Neuronal stem cell (in vitro differentiated cells): ENCODE results near the gene NOL4L.

Experiments used
- DNase-seq: peaks from one replicate; pipeline ENCODE4 v3.0.0-alpha.2; 2013; ENCODE audit warnings: low spot score
- H2AFZ ChIP-seq: one replicate; pipeline ENCODE4 v1.6.1; 2013; ENCODE audit warnings: mild to moderate bottlenecking, low read length, inconsistent platforms
- H2AK5ac ChIP-seq: 2 replicates; pipeline ENCODE4 v1.6.1; 2013; ENCODE audit warnings: low read depth, mild to moderate bottlenecking, inconsistent platforms, low read length, moderate library complexity, mixed read lengths
- H2BK120ac ChIP-seq: 2 replicates; pipeline ENCODE4 v1.6.1; 2013; ENCODE audit warnings: low read depth, mild to moderate bottlenecking, inconsistent platforms, low read length, moderate library complexity, mixed read lengths
- H2BK12ac ChIP-seq: one replicate; pipeline ENCODE4 v1.6.1; 2013; ENCODE audit warnings: low read length, inconsistent platforms
- H2BK15ac ChIP-seq: 2 replicates; pipeline ENCODE4 v1.6.1; 2013; ENCODE audit warnings: mild to moderate bottlenecking, low read length, inconsistent platforms, mixed read lengths
- H2BK5ac ChIP-seq: one replicate; pipeline ENCODE4 v1.6.1; 2013; ENCODE audit warnings: inconsistent platforms, mild to moderate bottlenecking, low read length, moderate library complexity
- H3K14ac ChIP-seq: one replicate; pipeline ENCODE4 v1.6.1; 2013; ENCODE audit warnings: low read length, inconsistent platforms
- H3K18ac ChIP-seq: 2 replicates; pipeline ENCODE4 v1.6.1; 2013; ENCODE audit warnings: low read length, inconsistent platforms
- H3K23ac ChIP-seq: 2 replicates; pipeline ENCODE4 v1.6.1; 2013; ENCODE audit warnings: low read depth, mild to moderate bottlenecking, mixed read lengths, low read length, inconsistent platforms; ENCODE audit not compliant: poor library complexity
- H3K27ac ChIP-seq: replicated peaks from 3 replicates; pipeline ENCODE4 v1.5.1; 2013; ENCODE audit warnings: low read length, inconsistent platforms
- H3K27me3 ChIP-seq, 3 experiments: 2 replicates each; pipeline ENCODE4 v1.6.1; 2013; ENCODE audit warnings: low read length in 3 of 3, mild to moderate bottlenecking in 2 of 3, inconsistent platforms in 1 of 3, low read depth in 1 of 3, mixed read lengths in 1 of 3, moderate library complexity in 1 of 3; ENCODE audit not compliant: control insufficient read depth in 3 of 3, insufficient read depth in 3 of 3
- H3K36me3 ChIP-seq, 2 donors: replicated peaks in 1 of 2; 2 replicates each; pipeline ENCODE4 v1.6.1; 2013; ENCODE audit warnings: low read length in 2 of 2; ENCODE audit not compliant: control insufficient read depth in 2 of 2, insufficient read depth in 2 of 2
- H3K4ac ChIP-seq: 2 replicates; pipeline ENCODE4 v1.6.1; 2013; ENCODE audit warnings: inconsistent platforms, mild to moderate bottlenecking, low read length, moderate library complexity
- H3K4me1 ChIP-seq, 2 donors: 1 replicate in 1 of 2; 2 replicates in 1 of 2; pipeline ENCODE4 v1.6.1; 2013; ENCODE audit warnings: low read length in 2 of 2, low read depth in 1 of 2; ENCODE audit not compliant: control insufficient read depth in 2 of 2, insufficient read depth in 1 of 2
- H3K4me2 ChIP-seq: one replicate; pipeline ENCODE4 v1.6.1; 2013; ENCODE audit warnings: mild to moderate bottlenecking, low read length, inconsistent platforms; ENCODE audit not compliant: insufficient read depth, poor library complexity, severe bottlenecking
- H3K4me3 ChIP-seq, 2 donors: 2 replicates each; pipeline ENCODE4 v1.5.1; 2013; ENCODE audit warnings: low read length in 2 of 2, mild to moderate bottlenecking in 2 of 2, inconsistent platforms in 1 of 2, moderate library complexity in 1 of 2
- H3K79me1 ChIP-seq: one replicate; pipeline ENCODE4 v1.6.1; 2013; ENCODE audit warnings: low read depth, mild to moderate bottlenecking, inconsistent platforms, low read length, moderate library complexity
- H3K9ac ChIP-seq: one replicate; pipeline ENCODE4 v1.6.1; 2013; ENCODE audit warnings: mild to moderate bottlenecking, low read depth, low read length, inconsistent platforms; ENCODE audit not compliant: poor library complexity
- H3K9me3 ChIP-seq, 2 donors: replicated peaks in 1 of 2; 2 replicates each; pipeline versions ENCODE3 to v1.6.1; 2013; ENCODE audit warnings: low read length in 2 of 2, mild to moderate bottlenecking in 2 of 2, inconsistent platforms in 1 of 2, low read depth in 1 of 2, mixed read lengths in 1 of 2, moderate library complexity in 1 of 2; ENCODE audit not compliant: control insufficient read depth in 2 of 2, insufficient read depth in 1 of 2
- H4K8ac ChIP-seq: one replicate; pipeline ENCODE4 v1.6.1; 2013; ENCODE audit warnings: low read depth, mild to moderate bottlenecking, inconsistent platforms, low read length, moderate library complexity
- H4K91ac ChIP-seq: one replicate; pipeline ENCODE4 v1.6.1; 2013; ENCODE audit warnings: low read length, low read depth, mild to moderate bottlenecking, inconsistent platforms; ENCODE audit not compliant: poor library complexity
- WGBS, 2 donors: extraction: QIAGEN DNeasy Blood & Tissue Kit; methylation state at CpG; one replicate each; pipeline ENCODE4 v1.1.7; 2013; ENCODE audit warnings: missing lambda C conversion rate in 2 of 2, mixed read lengths in 1 of 2; ENCODE audit not compliant: insufficient read length in 2 of 2, insufficient replicate concordance in 1 of 2; ENCODE audit errors: extremely low coverage in 2 of 2; 5-methylcytosine and 5-hydroxymethylcytosine counted together

The NOL4L gene

GRCh38 chr20:32512047-32512385 lies 73.1 kb downstream of the NOL4L start:
- Histone ChIP-seq H3K27ac (no peak overlapping the region), H3K4me3 (no peak overlapping the region), H2BK12ac (no peak overlapping the region), H2BK15ac (no peak overlapping the region), H4K91ac (no peak overlapping the region), H2AK5ac (no peak overlapping the region), H2BK120ac (no peak overlapping the region), H3K79me1 (no peaks in the 10 kb centered on the region), H3K9me3 (no peaks in the 10 kb centered on the region), H3K4me2 (no peak overlapping the region), H3K27me3 (no peaks in the 10 kb centered on the region), H3K9ac (no peak overlapping the region), H3K23ac (no peak overlapping the region), H3K18ac (no peak overlapping the region), H2BK5ac (no peak overlapping the region), H3K4me1 (peaks cover 18 to 30% of the 10 kb centered on the region in 2 donors), H3K36me3 (no peaks in the 10 kb centered on the region), H3K14ac (no peak overlapping the region), H3K4ac (no peak overlapping the region), H4K8ac (no peak overlapping the region), H2AFZ (no peak overlapping the region)
- WGBS, 2 donors, result no CpG with 5 or more reads among the region's 3 CpGs
- no peak for DNase-seq

GRCh38 chr20:32511358-32512046 lies 73.6 kb downstream of the NOL4L start:
- H3K27ac ChIP-seq, result peak overlapping the region; percentile 49
- no peak overlapping the region for H3K14ac ChIP-seq
- WGBS, 2 donors, result no CpG with 5 or more reads among the region's 12 CpGs
- no peaks in the 10 kb centered on the region for H3K36me3 ChIP-seq
- no peak overlapping the region for H3K4me3 ChIP-seq
- H3K4me2 ChIP-seq, result no peak overlapping the region
- no peak overlapping the region for H2BK15ac ChIP-seq
- H3K79me1 ChIP-seq, result no peaks in the 10 kb centered on the region
- no peak overlapping the region for H3K9ac ChIP-seq
- H3K9me3 ChIP-seq, result no peaks in the 10 kb centered on the region
- no peak overlapping the region for H3K4ac ChIP-seq
- H2AFZ ChIP-seq, result peak overlapping the region; percentile 86
- no peak overlapping the region for H4K91ac ChIP-seq
- peak overlapping the region; percentile 44 for H3K18ac ChIP-seq
- H2BK12ac ChIP-seq, result no peak overlapping the region
- H3K27me3 ChIP-seq, result no peaks in the 10 kb centered on the region
- no peak overlapping the region for H4K8ac ChIP-seq
- H2BK5ac ChIP-seq, result no peak overlapping the region
- H2BK120ac ChIP-seq, result no peak overlapping the region
- no peak for DNase-seq
- H3K4me1 ChIP-seq, result peaks cover 16 to 24% of the 10 kb centered on the region in 2 donors
- H2AK5ac ChIP-seq, result peak overlapping the region; percentile 83
- no peak overlapping the region for H3K23ac ChIP-seq

GRCh38 chr20:32510601-32511357 lies 74.4 kb downstream of the NOL4L start:
- H3K27me3 ChIP-seq, result no peaks in the 10 kb centered on the region
- H4K91ac ChIP-seq, result no peak overlapping the region
- no peaks in the 10 kb centered on the region for H3K79me1 ChIP-seq
- DNase-seq, result no peak
- H3K4me1 ChIP-seq, result peaks cover 16 to 23% of the 10 kb centered on the region in 2 donors
- H3K36me3 ChIP-seq, result no peaks in the 10 kb centered on the region
- peak overlapping the region; percentile 87 for H3K18ac ChIP-seq
- H2AK5ac ChIP-seq, result peak overlapping the region; percentile 83
- no peaks in the 10 kb centered on the region for H3K9me3 ChIP-seq
- H4K8ac ChIP-seq, result no peak overlapping the region
- H3K27ac ChIP-seq, result peak overlapping the region; percentile 49
- WGBS, 2 donors, result no CpG with 5 or more reads among the region's 17 CpGs
- H2BK15ac ChIP-seq, result peak overlapping the region; percentile 33
- peak overlapping the region; percentile 86 for H2AFZ ChIP-seq
- H2BK120ac ChIP-seq, result no peak overlapping the region
- H2BK12ac ChIP-seq, result no peak overlapping the region
- H3K4me3 ChIP-seq, result no peak overlapping the region
- H3K9ac ChIP-seq, result peak overlapping the region; percentile 25
- H3K14ac ChIP-seq, result no peak overlapping the region
- H2BK5ac ChIP-seq, result no peak overlapping the region
- no peak overlapping the region for H3K4me2 ChIP-seq
- H3K23ac ChIP-seq, result no peak overlapping the region
- no peak overlapping the region for H3K4ac ChIP-seq

GRCh38 chr20:32510120-32510600 lies 75.0 kb downstream of the NOL4L start:
- no CpG with 5 or more reads among the region's 15 CpGs for WGBS, 2 donors
- no peak overlapping the region for H2BK120ac ChIP-seq
- peak overlapping the region; percentile 12 for H2BK12ac ChIP-seq
- H4K91ac ChIP-seq, result no peak overlapping the region
- H3K79me1 ChIP-seq, result no peaks in the 10 kb centered on the region
- H3K18ac ChIP-seq, result peak overlapping the region; percentile 84
- H2BK15ac ChIP-seq, result peak overlapping the region; percentile 33
- peaks cover 16 to 20% of the 10 kb centered on the region in 2 donors for H3K4me1 ChIP-seq
- peak overlapping the region; percentile 42 for H2AK5ac ChIP-seq
- peak overlapping the region; percentile 49 for H3K27ac ChIP-seq
- no peak overlapping the region for H3K4me3 ChIP-seq
- no peaks in the 10 kb centered on the region for H3K27me3 ChIP-seq
- H4K8ac ChIP-seq, result no peak overlapping the region
- H3K36me3 ChIP-seq, result no peaks in the 10 kb centered on the region
- no peak overlapping the region for H3K23ac ChIP-seq
- H2AFZ ChIP-seq, result peak overlapping the region; percentile 86
- H3K9me3 ChIP-seq, result no peaks in the 10 kb centered on the region
- no peak overlapping the region for H3K4ac ChIP-seq
- H2BK5ac ChIP-seq, result no peak overlapping the region
- H3K14ac ChIP-seq, result no peak overlapping the region
- no peak for DNase-seq
- H3K9ac ChIP-seq, result peak overlapping the region; percentile 25
- no peak overlapping the region for H3K4me2 ChIP-seq
